Esophagus muscularis mucosa (tissue), 3 donors: ENCODE data around the gene HERC2.

Experiments used
- POLR2AphosphoS5 ChIP-seq, 2 donors: sonication (generic); formaldehyde crosslinking; IDR thresholded peaks; one replicate each; pipeline ENCODE4 v1.6.1; 2017; ENCODE audit warnings: antibody characterized with exemption in 2 of 2
- TF ChIP-seq, protein P1 (sequence below), 3 experiments: fragments of 200-600 bp in 2 of 3; fragments of 450-650 bp in 1 of 3; sonication (generic) in 2 of 3; IDR thresholded peaks; one replicate each; pipeline ENCODE4 v1.5.1; 2017 to 2019; ENCODE audit warnings: antibody characterized with exemption in 3 of 3, mild to moderate bottlenecking in 2 of 3, moderate library complexity in 1 of 3

- TF ChIP-seq POLR2AphosphoS5 (IDR thresholded peaks at IDR 0.05), result no peak
- TF ChIP-seq, protein P1, sequence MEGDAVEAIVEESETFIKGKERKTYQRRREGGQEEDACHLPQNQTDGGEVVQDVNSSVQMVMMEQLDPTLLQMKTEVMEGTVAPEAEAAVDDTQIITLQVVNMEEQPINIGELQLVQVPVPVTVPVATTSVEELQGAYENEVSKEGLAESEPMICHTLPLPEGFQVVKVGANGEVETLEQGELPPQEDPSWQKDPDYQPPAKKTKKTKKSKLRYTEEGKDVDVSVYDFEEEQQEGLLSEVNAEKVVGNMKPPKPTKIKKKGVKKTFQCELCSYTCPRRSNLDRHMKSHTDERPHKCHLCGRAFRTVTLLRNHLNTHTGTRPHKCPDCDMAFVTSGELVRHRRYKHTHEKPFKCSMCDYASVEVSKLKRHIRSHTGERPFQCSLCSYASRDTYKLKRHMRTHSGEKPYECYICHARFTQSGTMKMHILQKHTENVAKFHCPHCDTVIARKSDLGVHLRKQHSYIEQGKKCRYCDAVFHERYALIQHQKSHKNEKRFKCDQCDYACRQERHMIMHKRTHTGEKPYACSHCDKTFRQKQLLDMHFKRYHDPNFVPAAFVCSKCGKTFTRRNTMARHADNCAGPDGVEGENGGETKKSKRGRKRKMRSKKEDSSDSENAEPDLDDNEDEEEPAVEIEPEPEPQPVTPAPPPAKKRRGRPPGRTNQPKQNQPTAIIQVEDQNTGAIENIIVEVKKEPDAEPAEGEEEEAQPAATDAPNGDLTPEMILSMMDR (IDR thresholded peaks at IDR 0.05), result no peak
These were observed 236.3 kb downstream of the HERC2 start for GRCh38 chr15:28085489-28086174.
